DOHH2 (cell line): ENCODE results near the gene R3HDM2.
A peak's percentile ranks its signal among the peaks of the same experiment; 100 is the strongest.

ENCODE experiments used
- H3F3A ChIP-seq: fragments of 200-600 bp; sonication (generic), shearing (Covaris generic); 2 replicates; pipeline ENCODE4 v1.6.0; 2016; ENCODE audit warnings: antibody characterized with exemption, mild to moderate bottlenecking; ENCODE audit not compliant: control insufficient read depth, insufficient read depth
- H3K27ac ChIP-seq: fragments of 200-600 bp; sonication (generic); 2 replicates; pipeline ENCODE4 v1.5.1; 2014; ENCODE audit warnings: low read depth, mild to moderate bottlenecking, low read length, moderate library complexity
- H3K27me3 ChIP-seq: fragments of 200-600 bp; sonication (generic); 2 replicates; pipeline ENCODE4 v1.6.1; 2014; ENCODE audit warnings: mild to moderate bottlenecking, low read length, mixed read lengths; ENCODE audit not compliant: control insufficient read depth
- H3K36me3 ChIP-seq: fragments of 200-600 bp; sonication (generic); 2 replicates; pipeline ENCODE4 v1.6.1; 2014; ENCODE audit warnings: mild to moderate bottlenecking, low read length, moderate library complexity, mixed read lengths; ENCODE audit not compliant: control insufficient read depth
- H3K4me1 ChIP-seq: fragments of 200-600 bp; sonication (generic); 2 replicates; pipeline ENCODE4 v1.6.1; 2014; ENCODE audit warnings: mild to moderate bottlenecking, low read length, mixed read lengths; ENCODE audit not compliant: control insufficient read depth
- H3K4me2 ChIP-seq: fragments of 200-600 bp; sonication (generic); 2 replicates; pipeline ENCODE4 v1.6.0; 2014; ENCODE audit warnings: mild to moderate bottlenecking, low read length, moderate library complexity
- H3K4me3 ChIP-seq: fragments of 200-600 bp; sonication (generic); 2 replicates; pipeline ENCODE4 v1.5.1; 2014; ENCODE audit warnings: mild to moderate bottlenecking, low read length, mixed read lengths
- H3K79me2 ChIP-seq: fragments of 200-600 bp; sonication (generic); 2 replicates; pipeline ENCODE4 v1.6.1; 2014; ENCODE audit warnings: mild to moderate bottlenecking, low read length, mixed read lengths; ENCODE audit not compliant: control insufficient read depth
- H3K9me2 ChIP-seq: fragments of 200-600 bp; sonication (generic); replicated peaks from 2 replicates; pipeline ENCODE4 v1.6.1; 2014; ENCODE audit warnings: mild to moderate bottlenecking, low read length, mixed read lengths; ENCODE audit not compliant: control insufficient read depth
- H3K9me3 ChIP-seq: fragments of 200-600 bp; sonication (generic); 2 replicates; pipeline ENCODE4 v1.6.1; 2014; ENCODE audit warnings: antibody characterized with exemption, low read length, mixed read lengths; ENCODE audit not compliant: control insufficient read depth, insufficient read depth
- H4K20me1 ChIP-seq: fragments of 200-600 bp; sonication (generic); 2 replicates; pipeline ENCODE4 v1.6.0; 2014; ENCODE audit warnings: low read depth, mild to moderate bottlenecking, antibody characterized with exemption, low read length, moderate library complexity; ENCODE audit not compliant: control insufficient read depth, insufficient read depth
- EZH2phosphoT487 ChIP-seq: fragments of 200-600 bp; sonication (generic); IDR thresholded peaks from 2 replicates; pipeline ENCODE4 v1.6.1; 2017; ENCODE audit warnings: borderline replicate concordance, mild to moderate bottlenecking, antibody characterized with exemption, low read length, moderate library complexity, mixed read lengths
- TF ChIP-seq, protein P1 (sequence below): fragments of 200-600 bp; sonication (generic); IDR thresholded peaks from one replicate; pipeline ENCODE4 v1.5.1; 2014; ENCODE audit warnings: antibody characterized with exemption, mild to moderate bottlenecking, low read depth, low read length; ENCODE audit not compliant: poor library complexity, severe bottlenecking

Gene R3HDM2

DNA sequence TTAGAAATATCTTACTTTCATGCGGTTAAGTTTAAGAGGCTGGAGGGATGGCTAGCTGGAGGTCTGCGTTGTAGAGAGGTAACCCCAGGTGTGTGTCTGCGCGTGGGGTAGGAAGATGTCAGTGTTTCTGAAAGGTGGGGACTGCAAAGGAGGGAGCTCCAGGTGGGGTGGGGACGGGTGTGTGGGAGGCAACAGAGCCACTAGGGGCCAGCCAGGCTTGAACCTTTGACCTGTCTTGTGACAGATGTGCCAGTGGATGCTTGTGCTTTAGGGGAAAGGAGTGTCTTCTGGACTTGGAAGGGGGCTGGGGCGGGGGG, 29.6 kb upstream of the R3HDM2 start:
- Histone ChIP-seq H3K27ac (0 out of 2 replicates have a peak overlapping the region, but pooled peaks have one; percentile 4), H3K9me2 (no peaks in the 10 kb centered on the region), H4K20me1 (no peaks in the 10 kb centered on the region), H3K36me3 (no peaks in the 10 kb centered on the region), H3K4me2 (peak overlapping the region; percentile 92), H3K27me3 (peaks cover 5% of the 10 kb centered on the region; the same call in 1 of the 2 replicates), H3K9me3 (no peaks in the 10 kb centered on the region), H3K79me2 (no peaks in the 10 kb centered on the region), H3F3A (peaks cover 19% of the 10 kb centered on the region; the same call in 1 of the 2 replicates), H3K4me3 (peak overlapping the region; percentile 83), H3K4me1 (peaks cover 43% of the 10 kb centered on the region)
- TF ChIP-seq, protein P1, sequence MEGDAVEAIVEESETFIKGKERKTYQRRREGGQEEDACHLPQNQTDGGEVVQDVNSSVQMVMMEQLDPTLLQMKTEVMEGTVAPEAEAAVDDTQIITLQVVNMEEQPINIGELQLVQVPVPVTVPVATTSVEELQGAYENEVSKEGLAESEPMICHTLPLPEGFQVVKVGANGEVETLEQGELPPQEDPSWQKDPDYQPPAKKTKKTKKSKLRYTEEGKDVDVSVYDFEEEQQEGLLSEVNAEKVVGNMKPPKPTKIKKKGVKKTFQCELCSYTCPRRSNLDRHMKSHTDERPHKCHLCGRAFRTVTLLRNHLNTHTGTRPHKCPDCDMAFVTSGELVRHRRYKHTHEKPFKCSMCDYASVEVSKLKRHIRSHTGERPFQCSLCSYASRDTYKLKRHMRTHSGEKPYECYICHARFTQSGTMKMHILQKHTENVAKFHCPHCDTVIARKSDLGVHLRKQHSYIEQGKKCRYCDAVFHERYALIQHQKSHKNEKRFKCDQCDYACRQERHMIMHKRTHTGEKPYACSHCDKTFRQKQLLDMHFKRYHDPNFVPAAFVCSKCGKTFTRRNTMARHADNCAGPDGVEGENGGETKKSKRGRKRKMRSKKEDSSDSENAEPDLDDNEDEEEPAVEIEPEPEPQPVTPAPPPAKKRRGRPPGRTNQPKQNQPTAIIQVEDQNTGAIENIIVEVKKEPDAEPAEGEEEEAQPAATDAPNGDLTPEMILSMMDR: no peak
- TF ChIP-seq EZH2phosphoT487: no peak

DNA sequence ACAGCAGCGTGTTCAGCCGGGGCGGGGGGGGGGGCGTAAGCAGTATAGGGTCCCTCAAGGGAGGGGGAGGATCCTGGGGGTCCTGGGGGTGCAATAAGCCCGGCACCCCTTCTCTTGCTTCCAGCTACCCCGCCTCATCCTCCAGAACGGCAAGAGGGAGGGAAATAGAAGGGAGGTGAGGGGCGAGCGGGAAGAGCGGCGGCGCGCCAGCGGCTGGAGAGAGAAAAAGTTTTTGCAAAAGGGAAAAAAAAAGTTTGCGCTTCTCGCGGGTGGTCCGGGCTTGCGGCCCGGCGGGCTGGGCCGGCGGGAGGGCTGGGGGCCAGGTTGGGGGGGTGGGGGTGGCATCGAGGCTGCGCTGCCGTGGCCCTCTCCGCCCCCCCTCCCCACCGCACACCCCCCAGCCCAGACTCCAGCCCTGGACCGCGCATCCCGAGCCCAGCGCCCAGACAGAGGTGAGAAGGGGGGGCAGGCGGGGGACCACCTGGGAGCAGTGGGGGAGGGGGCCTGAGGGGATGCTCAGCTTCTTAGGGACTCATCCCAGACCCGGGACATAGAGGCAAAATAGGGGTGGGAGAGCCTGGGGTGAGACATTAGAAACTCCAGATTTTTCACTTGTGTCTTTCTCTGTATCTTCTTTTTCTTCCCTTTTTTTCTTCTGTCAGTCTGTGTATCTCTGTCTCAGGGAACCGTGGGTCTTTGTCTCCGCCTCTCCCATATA, 29.1 kb upstream of the R3HDM2 start, which contains the start of gene GLI1:
Gene GLI1 (plus strand): TSS at position 36 of the 718 bp plus-strand sequence. CDS start 3,907 bp downstream, outside the sequence.
- Histone ChIP-seq H3K4me2 (peak within 1 kb of the TSS; percentile 92), H3K27me3 (peaks cover 5% of the 10 kb centered on the region; the same call in 1 of the 2 replicates), H3K27ac (peak within 1 kb of the TSS; percentile 75), H3F3A (peaks cover 19% of the 10 kb centered on the region; the same call in 1 of the 2 replicates), H4K20me1 (no peaks in the 10 kb centered on the region), H3K4me1 (peaks cover 47% of the 10 kb centered on the region), H3K4me3 (peak within 1 kb of the TSS; percentile 83), H3K79me2 (no peaks in the 10 kb centered on the region), H3K9me2 (no peaks in the 10 kb centered on the region), H3K36me3 (no peaks in the 10 kb centered on the region), H3K9me3 (no peaks in the 10 kb centered on the region)
- TF ChIP-seq, protein P1: no peak
- no peak for TF ChIP-seq EZH2phosphoT487

DNA sequence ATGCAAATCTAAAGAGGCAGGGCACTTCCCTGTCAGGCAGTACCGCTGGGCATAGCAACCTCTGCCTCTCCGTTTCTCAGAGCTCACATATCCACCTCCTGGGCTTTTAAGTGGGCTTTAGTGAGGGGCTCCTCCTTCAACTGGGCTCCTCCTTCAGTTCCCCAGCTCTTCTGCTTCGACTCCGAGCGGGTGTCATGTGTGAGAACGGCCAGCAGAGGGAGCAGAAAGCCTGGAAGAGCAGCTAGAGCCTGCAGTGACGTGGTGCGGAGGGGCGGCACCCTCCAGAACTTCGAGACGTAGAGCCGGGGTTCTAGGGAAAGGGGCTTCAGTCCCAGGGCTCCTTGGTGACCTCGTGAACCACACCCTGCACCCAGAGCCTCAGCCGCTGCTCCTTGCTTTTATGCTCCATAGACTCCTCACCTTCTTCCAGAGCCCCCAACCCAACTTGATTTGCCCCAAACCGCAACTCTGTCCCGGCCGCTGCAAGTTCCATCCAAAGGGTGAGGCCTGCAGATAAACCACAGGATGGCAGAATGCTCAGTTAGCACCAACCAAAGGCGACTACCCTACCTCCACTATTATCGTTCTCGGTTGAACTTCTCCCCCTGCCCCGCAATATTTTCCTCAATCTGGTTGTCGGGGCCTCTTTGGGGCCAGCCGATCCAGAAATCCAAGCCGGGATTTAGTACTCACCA, 28.4 kb upstream of the R3HDM2 start:
- no peaks in the 10 kb centered on the region for H3K9me2 ChIP-seq
- peak overlapping the region; percentile 75 for H3K27ac ChIP-seq
- no peaks in the 10 kb centered on the region for H3K79me2 ChIP-seq
- H3K4me3 ChIP-seq: peak overlapping the region; percentile 83
- no peaks in the 10 kb centered on the region for H3K36me3 ChIP-seq
- TF ChIP-seq EZH2phosphoT487: no peak
- TF ChIP-seq, protein P1: peak; percentile 98
- H4K20me1 ChIP-seq: no peaks in the 10 kb centered on the region
- H3K4me2 ChIP-seq: peak overlapping the region; percentile 92
- peaks cover 5% of the 10 kb centered on the region; the same call in 1 of the 2 replicates for H3K27me3 ChIP-seq
- peaks cover 19% of the 10 kb centered on the region; the same call in 1 of the 2 replicates for H3F3A ChIP-seq
- H3K9me3 ChIP-seq: no peaks in the 10 kb centered on the region
- H3K4me1 ChIP-seq: peaks cover 53% of the 10 kb centered on the region
